Measurements from ENCODE around the gene KCNQ1. TPM values are rescaled to one million over a fixed set of nuclear protein-coding genes. Genes with fewer than 3 reads are reported as not detected.

KCNQ1 gene
- total RNA-seq, 3 donors from 2014 or later (not counting 1 experiment from before 2014, with no cell fraction given): 1.9 to 7.8 (median 3.3) TPM

DNA sequence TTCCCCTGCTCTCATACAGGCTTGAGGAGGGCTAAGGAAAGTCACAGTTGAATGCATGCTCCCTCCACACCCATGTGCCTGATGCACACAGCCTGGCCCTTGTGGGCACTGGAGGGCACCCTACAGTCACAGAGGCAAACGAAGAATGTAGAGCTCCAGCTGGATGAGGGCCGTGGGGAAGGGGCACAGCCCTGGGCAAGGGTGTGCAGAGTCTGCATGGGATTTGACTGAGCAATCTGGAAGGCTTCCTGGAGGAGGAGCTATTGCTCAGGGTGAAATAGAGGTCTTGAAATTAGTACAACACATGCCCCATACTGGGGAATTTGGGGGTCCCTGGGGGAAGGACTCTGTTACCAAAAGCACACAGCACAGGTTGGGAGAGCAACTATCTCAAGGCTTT lies 64.0 kb downstream of the KCNQ1 start:
- 47% methylated on average over 2 of the region's 2 CpGs for WGBS (ENCODE audit: insufficient coverage)
- ATAC-seq (no peak), DNase-seq (no peak)
- peaks cover 14% of the 10 kb centered on the region for H3K4me1 ChIP-seq (ENCODE audit: control insufficient read depth, insufficient read depth, low read length)
- Mint-ChIP-seq H3K9me3 (no peaks in the 10 kb centered on the region), H3K27ac (no peak overlapping the region), H3K27me3 (ENCODE audit: low read depth in 2 of 2) (peaks cover 16 to 33% of the 10 kb centered on the region in 2 donors), H3K36me3 (no peaks in the 10 kb centered on the region), H3K4me3 (no peak overlapping the region), H3K4me1 (no peaks in the 10 kb centered on the region)
- no peak overlapping the region for H3K4me3 ChIP-seq (ENCODE audit: low read length)
- intact Hi-C loops (cut with micrococcal nuclease): no loop called here
- H3K36me3 ChIP-seq (ENCODE audit: control insufficient read depth, insufficient read depth, low read length): no peaks in the 10 kb centered on the region
- no peaks in the 10 kb centered on the region for H3K27me3 ChIP-seq (ENCODE audit: control insufficient read depth, insufficient read depth, low read length)
- TF ChIP-seq, protein P1, sequence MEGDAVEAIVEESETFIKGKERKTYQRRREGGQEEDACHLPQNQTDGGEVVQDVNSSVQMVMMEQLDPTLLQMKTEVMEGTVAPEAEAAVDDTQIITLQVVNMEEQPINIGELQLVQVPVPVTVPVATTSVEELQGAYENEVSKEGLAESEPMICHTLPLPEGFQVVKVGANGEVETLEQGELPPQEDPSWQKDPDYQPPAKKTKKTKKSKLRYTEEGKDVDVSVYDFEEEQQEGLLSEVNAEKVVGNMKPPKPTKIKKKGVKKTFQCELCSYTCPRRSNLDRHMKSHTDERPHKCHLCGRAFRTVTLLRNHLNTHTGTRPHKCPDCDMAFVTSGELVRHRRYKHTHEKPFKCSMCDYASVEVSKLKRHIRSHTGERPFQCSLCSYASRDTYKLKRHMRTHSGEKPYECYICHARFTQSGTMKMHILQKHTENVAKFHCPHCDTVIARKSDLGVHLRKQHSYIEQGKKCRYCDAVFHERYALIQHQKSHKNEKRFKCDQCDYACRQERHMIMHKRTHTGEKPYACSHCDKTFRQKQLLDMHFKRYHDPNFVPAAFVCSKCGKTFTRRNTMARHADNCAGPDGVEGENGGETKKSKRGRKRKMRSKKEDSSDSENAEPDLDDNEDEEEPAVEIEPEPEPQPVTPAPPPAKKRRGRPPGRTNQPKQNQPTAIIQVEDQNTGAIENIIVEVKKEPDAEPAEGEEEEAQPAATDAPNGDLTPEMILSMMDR (IDR thresholded peaks at IDR 0.05): no peak
- H3K9me3 ChIP-seq (ENCODE audit: control insufficient read depth, insufficient read depth, low read length): no peaks in the 10 kb centered on the region
- H3K27ac ChIP-seq (ENCODE audit: low read length): no peak overlapping the region

DNA sequence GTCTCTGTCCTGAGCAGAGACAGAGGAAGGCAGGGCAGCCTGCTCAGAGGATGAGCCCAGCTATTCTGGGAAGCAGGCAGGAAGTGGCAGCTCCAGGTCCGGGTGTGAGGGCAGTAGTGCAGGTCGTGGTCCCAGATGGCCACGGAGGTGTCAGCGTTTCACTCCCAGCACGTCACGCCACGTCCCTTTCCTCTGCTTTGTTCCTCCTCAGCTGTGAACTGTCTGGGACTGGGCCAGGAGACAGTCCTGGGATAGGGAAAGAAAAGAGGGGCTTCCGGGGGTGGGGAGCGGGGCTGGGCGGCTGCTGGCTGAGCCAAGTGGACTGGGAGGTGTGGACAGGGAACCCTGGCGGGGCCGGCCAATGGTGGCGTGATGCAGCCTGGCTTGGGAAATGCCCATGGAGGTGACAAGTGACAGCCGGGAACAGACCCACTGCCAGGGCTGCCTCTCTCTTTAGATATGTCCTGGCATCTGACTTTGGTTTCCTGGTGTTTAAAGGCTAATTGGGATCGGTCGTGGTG lies 64.7 kb downstream of the KCNQ1 start:
- Histone ChIP-seq H3K27me3 (ENCODE audit: control insufficient read depth, insufficient read depth, low read length) (no peaks in the 10 kb centered on the region), H3K36me3 (ENCODE audit: control insufficient read depth, insufficient read depth, low read length) (no peaks in the 10 kb centered on the region), H3K4me3 (ENCODE audit: low read length) (no peak overlapping the region), H3K9me3 (ENCODE audit: control insufficient read depth, insufficient read depth, low read length) (no peaks in the 10 kb centered on the region), H3K4me1 (ENCODE audit: control insufficient read depth, insufficient read depth, low read length) (peaks cover 14% of the 10 kb centered on the region), H3K27ac (ENCODE audit: low read length) (no peak overlapping the region)
- Mint-ChIP-seq H3K9me3 (no peaks in the 10 kb centered on the region), H3K36me3 (no peaks in the 10 kb centered on the region), H3K27me3 (ENCODE audit: low read depth in 2 of 2) (peaks cover 14 to 28% of the 10 kb centered on the region in 2 donors), H3K4me1 (no peaks in the 10 kb centered on the region), H3K27ac (no peak overlapping the region), H3K4me3 (no peak overlapping the region)
- DNase-seq (no peak), ATAC-seq (no peak)
- intact Hi-C loops (cut with micrococcal nuclease): no loop called here
- TF ChIP-seq, protein P1 (IDR thresholded peaks at IDR 0.05): no peak
- 72% methylated on average over 16 of the region's 16 CpGs for WGBS (ENCODE audit: insufficient coverage)

DNA sequence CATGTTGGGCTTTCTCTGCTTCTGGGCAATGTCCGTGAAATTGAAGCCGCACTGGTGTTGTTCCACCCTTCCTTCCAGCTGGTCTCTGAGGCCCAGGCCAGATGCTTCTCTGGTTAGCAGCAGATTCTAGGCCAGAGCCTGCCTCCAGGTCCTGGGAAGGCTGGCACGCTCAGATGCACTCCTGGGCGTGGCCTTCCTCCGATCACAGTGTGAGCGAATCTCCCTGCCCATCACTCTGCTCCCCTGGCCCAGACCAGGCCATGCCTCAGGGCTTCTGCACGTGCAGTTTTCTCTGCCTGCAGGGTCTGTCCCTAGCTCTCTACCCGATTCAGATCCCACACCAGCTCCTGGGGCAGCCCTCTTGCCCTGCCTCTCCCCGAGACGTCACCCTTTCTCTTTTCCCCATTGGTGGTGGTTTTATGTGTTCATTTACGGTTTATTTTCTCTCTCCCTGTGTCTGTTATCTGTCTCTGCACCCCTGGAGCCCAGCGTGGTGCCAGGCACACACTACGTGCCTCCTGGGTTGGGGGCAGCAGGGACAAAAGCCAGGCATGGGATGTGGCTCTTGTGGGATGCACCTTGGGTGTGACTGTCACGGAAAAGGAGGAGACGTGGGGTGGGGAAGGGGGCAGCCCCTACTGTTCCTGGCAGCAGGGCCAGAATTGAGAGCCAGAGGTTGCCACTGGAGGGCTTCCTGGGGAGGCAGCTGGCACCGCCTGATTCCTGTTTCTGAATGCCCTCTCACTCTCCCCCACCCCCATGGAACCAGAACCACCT lies 66.0 kb downstream of the KCNQ1 start:
- intact Hi-C loops (cut with micrococcal nuclease): no loop called here
- DNase-seq: no peak
- Mint-ChIP-seq H3K4me1 (no peaks in the 10 kb centered on the region), H3K9me3 (no peaks in the 10 kb centered on the region), H3K4me3 (no peak overlapping the region), H3K27ac (no peak overlapping the region), H3K36me3 (no peaks in the 10 kb centered on the region), H3K27me3 (ENCODE audit: low read depth in 2 of 2) (peaks cover 14 to 17% of the 10 kb centered on the region in 2 donors)
- TF ChIP-seq, protein P1 (IDR thresholded peaks at IDR 0.05): no peak
- Histone ChIP-seq H3K9me3 (ENCODE audit: control insufficient read depth, insufficient read depth, low read length) (no peaks in the 10 kb centered on the region), H3K4me3 (ENCODE audit: low read length) (no peak overlapping the region), H3K4me1 (ENCODE audit: control insufficient read depth, insufficient read depth, low read length) (peaks cover 14% of the 10 kb centered on the region), H3K36me3 (ENCODE audit: control insufficient read depth, insufficient read depth, low read length) (no peaks in the 10 kb centered on the region), H3K27ac (ENCODE audit: low read length) (no peak overlapping the region), H3K27me3 (ENCODE audit: control insufficient read depth, insufficient read depth, low read length) (no peaks in the 10 kb centered on the region)
- WGBS (ENCODE audit: insufficient coverage): 85% methylated on average over 14 of the region's 16 CpGs
- no peak for ATAC-seq
